Measurements from ENCODE around the gene RITA1. TPM values are rescaled to one million over a fixed set of nuclear protein-coding genes. Genes with fewer than 3 reads are reported as not detected.
A peak's percentile ranks its signal among the peaks of the same experiment; 100 is the strongest.

Gene RITA1
- total RNA-seq, 3 donors from 2014 or later, result 13.0 to 17.0 (median 14.9) TPM

DNA sequence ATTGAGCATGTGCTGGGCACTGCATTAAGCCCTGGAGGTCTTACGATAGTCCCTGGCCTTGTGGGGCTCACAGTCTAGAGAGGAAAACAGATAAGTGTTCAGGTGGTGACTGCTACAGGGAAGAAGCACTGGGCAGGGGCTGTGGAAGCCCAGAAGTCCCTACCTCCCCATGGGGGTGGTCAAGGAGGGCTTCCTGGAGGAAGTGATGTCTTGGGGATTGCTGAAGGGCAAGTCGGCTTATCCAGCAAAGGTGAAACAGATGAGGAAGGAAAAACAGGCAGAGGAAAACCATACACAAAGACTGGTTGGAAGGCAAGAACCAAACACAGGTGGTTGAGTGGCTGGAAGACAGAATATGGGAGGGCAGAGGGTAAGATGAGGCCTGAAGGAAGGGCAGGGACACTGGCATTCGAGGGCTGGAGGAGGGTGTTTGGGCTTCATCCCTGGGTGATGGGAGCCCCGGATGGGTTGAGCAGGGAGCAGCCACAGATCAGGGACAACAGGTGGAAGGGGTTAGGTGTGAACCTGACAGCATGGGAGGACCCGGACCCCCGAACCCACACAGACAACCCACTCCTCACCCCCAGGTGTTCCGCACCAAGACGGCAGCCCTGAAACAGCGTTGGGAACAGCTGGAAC lies 33.2 kb upstream of the RITA1 start:
- Histone ChIP-seq H3K4me3 (no peak overlapping the region), H3K36me3 (ENCODE audit: low read depth) (no peaks in the 10 kb centered on the region), H3K9me3 (peaks cover 4% of the 10 kb centered on the region), H3K4me1 (ENCODE audit: low read depth) (peaks cover 24% of the 10 kb centered on the region)
- no peak for DNase-seq
- TF ChIP-seq, protein P1, sequence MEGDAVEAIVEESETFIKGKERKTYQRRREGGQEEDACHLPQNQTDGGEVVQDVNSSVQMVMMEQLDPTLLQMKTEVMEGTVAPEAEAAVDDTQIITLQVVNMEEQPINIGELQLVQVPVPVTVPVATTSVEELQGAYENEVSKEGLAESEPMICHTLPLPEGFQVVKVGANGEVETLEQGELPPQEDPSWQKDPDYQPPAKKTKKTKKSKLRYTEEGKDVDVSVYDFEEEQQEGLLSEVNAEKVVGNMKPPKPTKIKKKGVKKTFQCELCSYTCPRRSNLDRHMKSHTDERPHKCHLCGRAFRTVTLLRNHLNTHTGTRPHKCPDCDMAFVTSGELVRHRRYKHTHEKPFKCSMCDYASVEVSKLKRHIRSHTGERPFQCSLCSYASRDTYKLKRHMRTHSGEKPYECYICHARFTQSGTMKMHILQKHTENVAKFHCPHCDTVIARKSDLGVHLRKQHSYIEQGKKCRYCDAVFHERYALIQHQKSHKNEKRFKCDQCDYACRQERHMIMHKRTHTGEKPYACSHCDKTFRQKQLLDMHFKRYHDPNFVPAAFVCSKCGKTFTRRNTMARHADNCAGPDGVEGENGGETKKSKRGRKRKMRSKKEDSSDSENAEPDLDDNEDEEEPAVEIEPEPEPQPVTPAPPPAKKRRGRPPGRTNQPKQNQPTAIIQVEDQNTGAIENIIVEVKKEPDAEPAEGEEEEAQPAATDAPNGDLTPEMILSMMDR (IDR thresholded peaks at IDR 0.05), result no peak
- intact Hi-C loops (cut with DNase I, micrococcal nuclease), result loop anchor here (5.0 to 10.0 kb wide), 2 partner anchors 98 to 105 kb away; partner anchors contain the start of gene DTX1 (in 1 of the 2)
- ATAC-seq, result no peak

DNA sequence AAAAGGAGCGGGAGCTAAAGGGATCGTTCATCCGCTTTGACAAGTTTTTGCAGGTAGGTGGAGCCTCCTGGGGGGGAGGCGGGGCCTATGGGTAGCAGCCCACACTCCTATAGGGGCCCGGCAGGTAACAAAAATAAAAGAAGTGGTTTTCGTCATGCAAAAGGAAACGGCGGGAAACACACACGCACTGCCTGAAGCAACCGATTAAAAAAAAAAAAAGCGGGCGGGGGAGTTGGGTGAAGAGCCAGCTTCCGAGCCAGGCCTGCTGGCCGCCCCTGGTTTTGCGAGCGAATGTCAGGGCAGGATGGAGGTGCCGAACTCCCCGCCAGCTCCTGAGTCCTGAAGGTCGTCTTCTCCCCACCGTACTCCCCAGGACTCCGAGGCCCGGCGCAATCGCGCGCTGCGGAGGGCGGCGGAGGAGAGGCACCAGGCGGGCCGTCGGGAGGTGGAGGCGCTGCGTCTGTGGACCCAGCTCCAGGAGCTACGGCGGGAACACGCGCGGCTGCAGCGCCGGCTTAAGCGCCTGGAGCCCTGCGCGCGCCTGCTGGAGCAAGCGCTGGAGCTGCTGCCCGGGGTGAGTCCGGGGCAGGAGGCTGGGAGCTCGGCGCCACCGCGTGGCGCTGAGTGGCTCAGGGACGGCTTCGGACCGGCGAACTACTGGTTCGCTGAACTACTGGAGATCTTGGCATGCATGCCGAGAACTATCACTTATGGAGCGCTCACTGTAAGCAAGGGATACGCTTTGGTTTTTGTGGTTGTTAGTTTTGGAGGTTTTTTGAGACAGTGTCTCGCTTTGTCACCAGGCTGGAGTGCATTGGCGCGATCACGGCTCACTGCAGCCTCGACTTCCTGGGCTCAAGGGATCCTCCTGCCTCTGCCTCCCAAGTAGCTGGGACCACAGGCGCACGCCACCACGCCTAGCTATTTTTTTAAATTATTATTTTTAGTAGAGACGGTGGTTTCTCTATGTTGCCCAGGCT lies 32.4 kb upstream of the RITA1 start:
- no peaks in the 10 kb centered on the region for H3K36me3 ChIP-seq (ENCODE audit: low read depth)
- ATAC-seq, result peak; percentile 89
- peak; percentile 76 to 86 (median 80) for DNase-seq
- peaks cover 24% of the 10 kb centered on the region for H3K4me1 ChIP-seq (ENCODE audit: low read depth)
- intact Hi-C loops (cut with DNase I, micrococcal nuclease), result loop anchor here (5.0 to 10.0 kb wide), 2 partner anchors 98 to 106 kb away; partner anchors contain the start of gene DTX1 (in 1 of the 2)
- no peak overlapping the region for H3K4me3 ChIP-seq
- no peaks in the 10 kb centered on the region for H3K9me3 ChIP-seq
- TF ChIP-seq, protein P1 (IDR thresholded peaks at IDR 0.05), result peak; percentile 50

GRCh38 chr12:113154351-113154973 lies 31.1 kb upstream of the RITA1 start:
- intact Hi-C loops (cut with DNase I, micrococcal nuclease), result loop anchor here (5.0 to 10.0 kb wide), 2 partner anchors 100 to 107 kb away; partner anchors contain the start of gene DTX1 (in 1 of the 2)
- no peaks in the 10 kb centered on the region for H3K36me3 ChIP-seq (ENCODE audit: low read depth)
- H3K9me3 ChIP-seq, result no peaks in the 10 kb centered on the region
- TF ChIP-seq, protein P1 (IDR thresholded peaks at IDR 0.05), result no peak
- ATAC-seq (peak; percentile 19), DNase-seq (peak in 1 of 3 donors; percentile 49)
- H3K4me1 ChIP-seq (ENCODE audit: low read depth), result peaks cover 24% of the 10 kb centered on the region
- no peak overlapping the region for H3K4me3 ChIP-seq

DNA sequence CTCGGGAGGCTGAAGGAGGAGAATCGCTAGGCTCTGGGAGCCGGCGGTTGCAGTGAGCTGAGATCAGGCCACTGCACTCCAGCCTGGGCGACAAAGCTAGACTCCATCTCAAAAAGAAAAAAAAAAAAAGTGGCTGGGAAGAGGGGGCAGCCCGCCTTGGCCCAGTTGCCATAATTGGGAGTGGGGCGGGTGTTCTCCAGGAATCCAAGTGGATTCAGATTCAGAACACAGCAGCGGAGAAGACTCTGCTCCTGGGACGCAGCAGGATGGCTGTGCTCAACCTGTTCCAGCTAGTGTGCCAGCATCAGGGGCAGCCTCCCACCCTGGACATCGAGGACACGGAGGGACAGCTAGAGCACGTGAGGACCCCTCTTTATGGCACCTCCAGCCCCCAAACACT lies 30.5 kb upstream of the RITA1 start:
- H3K9me3 ChIP-seq, result no peaks in the 10 kb centered on the region
- DNase-seq (no peak), ATAC-seq (no peak)
- H3K36me3 ChIP-seq (ENCODE audit: low read depth), result no peaks in the 10 kb centered on the region
- intact Hi-C loops (cut with DNase I, micrococcal nuclease), result loop anchor here in 1 of 2 donors (10.0 kb wide), 1 partner anchor 100 kb away; the partner anchor contains the start of gene DTX1
- no peak overlapping the region for H3K4me3 ChIP-seq
- peaks cover 24% of the 10 kb centered on the region for H3K4me1 ChIP-seq (ENCODE audit: low read depth)
- TF ChIP-seq, protein P1 (IDR thresholded peaks at IDR 0.05), result no peak

- TF ChIP-seq, protein P1 (IDR thresholded peaks at IDR 0.05), result no peak
- ATAC-seq, result no peak
These were observed 29.9 kb upstream of the RITA1 start for GRCh38 chr12:113155646-113156045.

More at GRCh38 chr12:113155646-113156045, 29.9 kb upstream of the RITA1 start:
- no peak for DNase-seq
- Histone ChIP-seq H3K36me3 (ENCODE audit: low read depth) (no peaks in the 10 kb centered on the region), H3K9me3 (no peaks in the 10 kb centered on the region), H3K4me1 (ENCODE audit: low read depth) (peaks cover 24% of the 10 kb centered on the region), H3K4me3 (no peak overlapping the region)
- intact Hi-C loops (cut with DNase I, micrococcal nuclease), result loop anchor here in 1 of 2 donors (10.0 kb wide), 1 partner anchor 101 kb away; the partner anchor contains the start of gene DTX1
